GM19099 (cell line): ENCODE data around the gene ZMYND19.

Experiments
- POLR2A ChIP-seq: IDR thresholded peaks from 3 replicates; pipeline ENCODE4 v1.6.1; 2011; ENCODE audit warnings: low read depth; ENCODE audit not compliant: insufficient read length; ENCODE audit errors: extremely low read depth

ZMYND19 gene

GRCh38 chr9:137580954-137581322 is 9.4 kb downstream of the ZMYND19 start:
- TF ChIP-seq POLR2A, result no peak

- TF ChIP-seq POLR2A, result no peak
Measured at GRCh38 chr9:137580209-137580953, 9.9 kb downstream of the ZMYND19 start.

- no peak for TF ChIP-seq POLR2A
Measured at GRCh38 chr9:137579259-137579604, 11.1 kb downstream of the ZMYND19 start.

- TF ChIP-seq POLR2A, result peak; percentile 85
Measured at GRCh38 chr9:137578518-137579258, 11.6 kb downstream of the ZMYND19 start, which contains the start of gene DPH7. Gene DPH7, minus strand, starts transcription at chr9:137578925. Its CDS starts 148 bp downstream, at chr9:137578777.

GRCh38 chr9:137575716-137576411 is 14.4 kb downstream of the ZMYND19 start:
- TF ChIP-seq POLR2A, result no peak

- TF ChIP-seq POLR2A, result no peak
Measured at GRCh38 chr9:137575364-137575715, 15.0 kb downstream of the ZMYND19 start.

DNA sequence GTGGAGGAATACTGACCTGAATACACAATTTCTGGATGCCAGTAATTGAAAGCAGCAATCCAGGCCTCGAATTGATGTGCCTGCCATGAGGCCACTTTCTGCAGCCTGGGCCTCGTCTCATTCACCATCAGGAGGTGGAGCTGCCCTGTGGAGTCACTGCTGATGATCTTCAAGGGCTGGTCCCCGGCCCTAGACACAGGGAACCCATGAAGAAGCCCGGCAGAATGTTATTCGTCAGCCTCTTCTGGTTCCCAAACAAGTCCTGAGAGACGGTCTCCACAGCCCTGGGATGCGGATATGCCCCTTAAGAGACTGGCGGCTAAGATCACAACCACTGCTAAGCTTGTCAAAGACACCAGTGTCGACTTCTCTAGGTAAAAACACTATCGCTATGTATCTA is 16.1 kb downstream of the ZMYND19 start:
- TF ChIP-seq POLR2A, result no peak

GRCh38 chr9:137570566-137570965 is 19.7 kb downstream of the ZMYND19 start:
- TF ChIP-seq POLR2A, result no peak

DNA sequence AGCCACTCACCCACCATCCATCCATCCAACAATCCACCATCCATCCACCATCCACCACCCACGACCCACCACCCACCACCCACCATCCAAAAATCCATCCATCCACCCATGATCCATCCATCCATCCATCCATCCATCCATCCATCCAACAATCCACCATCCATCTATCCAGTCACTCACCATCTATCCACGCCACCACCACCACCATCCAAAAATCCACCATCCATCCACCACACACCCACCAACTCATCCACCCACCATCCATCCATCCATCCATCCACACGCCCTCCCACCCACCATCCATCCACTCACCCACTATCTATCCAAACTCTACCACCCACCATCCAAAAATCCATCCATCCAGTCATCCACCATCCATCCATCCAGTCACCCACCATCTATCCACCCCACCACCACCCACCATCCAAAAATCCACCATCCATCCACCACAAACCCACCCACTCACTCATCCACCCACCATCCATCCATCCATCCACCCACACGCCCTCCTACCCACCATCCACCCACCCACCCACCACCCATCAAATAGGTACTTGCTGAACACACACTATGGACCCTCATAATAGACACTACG is 20.6 kb downstream of the ZMYND19 start:
- no peak for TF ChIP-seq POLR2A

DNA sequence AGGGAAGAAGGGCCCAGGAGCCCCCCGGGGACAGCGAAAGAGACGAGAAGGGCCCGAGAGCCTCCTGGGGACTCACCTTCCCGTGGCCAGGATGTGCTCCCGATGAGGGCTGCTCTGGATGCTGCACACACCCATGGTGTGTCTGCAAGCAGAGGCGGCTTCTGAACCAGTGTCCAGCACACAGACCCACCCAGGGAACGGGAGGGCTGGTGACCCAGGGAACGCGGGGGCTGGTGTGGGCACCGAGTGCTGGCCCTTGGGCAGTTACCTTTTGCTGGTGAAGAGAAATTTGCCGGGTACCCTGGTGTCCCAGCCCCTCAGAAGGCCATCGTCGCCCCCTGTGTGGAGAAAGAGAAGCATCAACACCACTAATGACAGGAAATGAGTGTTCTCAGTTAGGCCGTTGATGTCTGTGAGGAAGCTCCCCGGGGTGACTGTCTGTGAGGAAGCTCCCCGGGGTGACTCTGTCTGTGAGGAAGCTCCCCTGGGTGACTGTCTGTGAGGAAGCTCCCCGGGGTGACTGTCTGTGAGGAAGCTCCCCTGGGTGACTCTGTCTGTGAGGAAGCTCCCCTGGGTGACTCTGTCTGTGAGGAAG is 25.4 kb downstream of the ZMYND19 start:
- no peak for TF ChIP-seq POLR2A

- no peak for TF ChIP-seq POLR2A
Measured at GRCh38 chr9:137564134-137564533, 26.2 kb downstream of the ZMYND19 start.

DNA sequence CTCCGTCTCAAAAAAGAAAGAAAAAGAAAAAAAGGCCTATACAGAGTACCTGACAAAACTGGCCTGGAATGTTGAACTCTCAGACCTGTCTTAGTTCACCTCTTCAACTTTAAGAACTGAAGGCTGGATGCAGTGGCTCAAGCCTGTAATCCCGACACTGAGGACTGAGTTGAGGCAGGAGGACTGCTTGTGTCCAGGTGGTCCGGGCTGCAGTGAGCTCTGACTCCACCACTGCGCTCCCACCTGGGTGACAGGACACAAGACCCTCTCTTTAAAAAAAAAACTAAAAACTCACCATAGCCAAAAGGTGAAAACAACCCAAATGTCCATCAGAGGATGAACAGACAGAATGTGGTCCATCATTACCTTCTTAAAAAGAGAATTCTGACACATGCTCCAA is 32.2 kb downstream of the ZMYND19 start:
- TF ChIP-seq POLR2A, result no peak

GRCh38 chr9:137556069-137556838 is 34.1 kb downstream of the ZMYND19 start:
- no peak for TF ChIP-seq POLR2A

DNA sequence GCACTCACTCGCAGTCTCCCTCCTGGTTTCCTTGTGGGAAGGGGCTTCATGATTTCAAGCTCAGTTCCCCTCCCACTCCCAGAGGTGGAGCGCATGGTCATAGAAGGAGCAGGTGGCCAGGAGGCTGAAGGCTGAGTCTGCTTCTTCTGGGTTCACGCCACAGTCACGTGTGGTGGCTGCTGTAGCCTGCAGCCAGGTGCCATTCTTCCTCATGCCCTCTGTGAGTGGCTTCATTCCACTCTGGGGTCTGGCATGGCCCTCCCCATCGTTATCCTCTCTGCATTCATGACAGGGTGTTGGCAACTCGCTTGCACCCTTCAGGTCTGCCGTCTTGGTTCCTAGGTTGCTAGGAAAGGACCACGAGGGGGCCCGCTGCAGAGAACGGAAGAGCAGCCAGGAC is 35.1 kb downstream of the ZMYND19 start:
- TF ChIP-seq POLR2A, result no peak
